HG03108 (cell line): Measurements from ENCODE around the gene CUEDC2.

ENCODE experiments used
- ATAC-seq: cut with Tn5 transposase; IDR thresholded peaks from one replicate; pipeline ENCODE4 v1.9.1; 2021; ENCODE audit warnings: moderate library complexity; ENCODE audit not compliant: unreplicated experiment

The CUEDC2 gene

DNA sequence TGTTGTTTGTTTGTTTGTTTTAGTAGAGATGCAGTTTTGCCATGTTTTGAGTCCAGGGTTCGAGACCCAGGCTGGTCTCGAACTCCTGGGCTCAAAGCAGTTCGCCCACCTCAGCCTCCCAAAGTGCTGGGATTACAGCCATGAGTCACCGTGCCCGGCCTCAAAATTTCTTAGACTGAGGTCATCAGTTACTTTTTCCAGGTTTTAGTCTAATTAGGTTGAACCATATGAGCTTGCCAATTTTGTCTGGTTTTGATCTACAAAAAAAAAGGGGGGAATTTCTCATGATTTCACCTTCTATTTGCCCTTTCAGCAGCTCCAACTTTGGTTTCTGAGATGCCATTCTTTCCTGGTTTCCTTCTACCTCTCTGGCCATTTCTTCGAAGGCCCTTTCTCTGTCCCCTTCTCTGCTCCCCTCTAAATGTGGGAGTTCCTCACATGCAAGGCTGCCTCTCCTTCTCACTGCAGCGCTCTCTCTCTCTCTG is 5.5 kb downstream of the CUEDC2 start:
- no peak for ATAC-seq

DNA sequence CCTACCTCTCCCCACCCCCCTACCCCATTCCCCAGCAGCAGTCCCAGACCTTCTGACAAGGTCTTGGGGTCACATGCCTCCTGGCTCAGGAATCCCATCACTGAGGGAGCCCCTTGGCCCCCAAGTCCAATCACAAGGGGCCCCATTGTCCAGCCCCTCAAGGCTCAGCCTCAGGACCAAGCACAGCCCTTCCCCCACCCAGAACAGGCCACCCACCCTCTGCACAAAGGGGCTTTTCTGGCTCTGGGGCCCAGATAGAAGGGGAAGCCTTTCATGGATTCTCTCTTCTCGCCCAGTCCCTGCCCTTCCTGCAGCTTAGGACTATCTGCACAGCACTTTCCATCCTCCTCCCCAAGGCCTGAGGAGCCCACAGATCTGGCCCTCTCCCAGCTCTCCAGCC is 6.9 kb downstream of the CUEDC2 start:
- ATAC-seq, result no peak

DNA sequence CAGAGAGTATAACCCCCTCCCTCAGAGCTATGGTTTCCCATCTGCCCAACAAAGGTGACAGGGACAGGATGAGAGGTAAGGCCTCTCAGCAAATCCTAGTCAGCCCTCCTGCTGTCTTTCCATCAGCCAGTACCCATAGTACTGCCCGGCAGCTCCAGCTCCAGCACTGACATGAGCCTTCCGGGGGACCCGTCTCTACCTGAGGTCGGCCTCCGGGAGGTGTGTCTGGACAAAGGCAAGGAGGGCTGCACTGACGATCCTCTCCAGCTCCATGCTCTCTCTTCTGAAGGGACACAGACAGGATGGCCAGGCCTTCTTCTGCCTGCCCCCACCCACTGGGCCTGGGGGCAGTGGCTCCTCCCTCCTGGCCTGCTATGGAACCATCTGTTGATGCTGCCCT is 7.5 kb downstream of the CUEDC2 start:
- no peak for ATAC-seq

DNA sequence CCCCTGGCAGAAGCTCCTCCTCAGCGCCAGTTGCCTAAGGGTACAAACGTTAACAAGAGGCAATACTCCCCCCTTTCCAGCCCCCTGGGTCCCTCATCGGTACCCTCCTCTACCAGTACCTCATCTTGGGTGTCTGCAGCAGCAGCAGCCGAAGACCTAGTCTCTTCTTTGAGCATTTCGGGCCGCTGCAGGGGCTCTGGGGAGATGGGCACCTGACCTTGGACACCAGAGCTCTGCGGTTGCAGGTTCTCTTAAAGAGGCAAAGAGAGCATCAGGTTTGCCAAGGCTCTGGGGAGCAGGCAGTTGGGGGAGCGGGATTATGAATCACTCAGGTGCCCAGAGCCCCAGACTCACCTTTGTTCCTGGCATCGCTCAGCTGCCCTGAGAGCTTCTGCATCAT is 8.2 kb downstream of the CUEDC2 start:
- no peak for ATAC-seq

DNA sequence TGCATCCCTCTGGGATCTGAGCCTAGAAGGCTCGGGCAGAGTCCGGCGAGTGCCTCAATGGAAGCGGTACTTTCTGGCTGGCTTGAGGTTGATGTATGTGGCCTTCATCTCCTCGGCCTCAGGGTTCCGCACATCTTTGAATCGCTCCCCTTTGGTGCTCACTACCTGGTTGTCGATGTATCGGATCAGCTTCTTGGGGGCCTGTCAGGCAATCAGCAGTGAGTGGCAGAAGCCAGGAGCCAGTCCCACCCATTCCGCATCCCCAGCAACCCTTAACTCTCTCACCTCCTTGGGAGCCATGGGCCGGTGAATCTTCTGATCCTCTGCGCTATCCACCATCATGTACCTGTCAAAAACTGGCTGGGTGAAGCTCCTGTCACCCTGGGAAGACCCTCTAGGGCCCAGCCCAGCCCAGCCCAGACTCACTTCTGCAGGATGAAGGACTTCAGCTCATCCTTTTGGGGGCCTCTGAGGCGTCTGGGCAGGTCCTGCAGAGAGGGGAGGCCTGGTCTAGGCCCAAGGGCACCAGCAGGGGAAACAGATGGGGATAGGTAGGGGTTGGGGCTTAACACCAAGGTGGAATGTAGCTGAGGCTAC is 8.9 kb downstream of the CUEDC2 start:
- no peak for ATAC-seq

DNA sequence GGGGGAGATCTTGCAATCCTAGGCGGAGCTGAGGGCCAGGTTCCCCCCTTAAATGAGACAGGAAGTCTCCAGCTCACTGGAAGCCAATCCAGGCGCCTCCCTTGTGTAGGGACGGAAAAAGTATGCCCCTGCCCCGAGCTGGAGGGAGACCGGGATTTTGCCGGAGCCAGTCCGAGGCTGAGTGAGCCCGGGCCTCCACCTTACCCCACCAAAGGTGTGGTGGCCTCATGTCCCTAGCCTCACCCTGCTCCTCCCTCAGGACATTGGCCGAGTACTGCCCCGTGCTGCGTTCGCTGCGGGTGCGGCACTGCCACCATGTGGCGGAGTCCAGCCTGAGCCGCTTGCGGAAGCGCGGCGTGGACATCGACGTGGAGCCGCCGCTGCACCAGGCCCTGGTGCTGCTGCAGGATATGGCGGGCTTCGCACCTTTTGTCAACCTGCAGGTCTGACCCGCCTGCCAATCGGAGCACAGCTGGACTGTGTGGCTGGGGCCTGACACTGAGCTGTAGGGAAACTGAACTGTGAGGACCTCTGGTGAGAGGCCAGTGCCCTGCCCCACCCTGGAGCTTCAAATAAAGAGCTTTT is 9.7 kb downstream of the CUEDC2 start:
- ATAC-seq, result peak; percentile 30

DNA sequence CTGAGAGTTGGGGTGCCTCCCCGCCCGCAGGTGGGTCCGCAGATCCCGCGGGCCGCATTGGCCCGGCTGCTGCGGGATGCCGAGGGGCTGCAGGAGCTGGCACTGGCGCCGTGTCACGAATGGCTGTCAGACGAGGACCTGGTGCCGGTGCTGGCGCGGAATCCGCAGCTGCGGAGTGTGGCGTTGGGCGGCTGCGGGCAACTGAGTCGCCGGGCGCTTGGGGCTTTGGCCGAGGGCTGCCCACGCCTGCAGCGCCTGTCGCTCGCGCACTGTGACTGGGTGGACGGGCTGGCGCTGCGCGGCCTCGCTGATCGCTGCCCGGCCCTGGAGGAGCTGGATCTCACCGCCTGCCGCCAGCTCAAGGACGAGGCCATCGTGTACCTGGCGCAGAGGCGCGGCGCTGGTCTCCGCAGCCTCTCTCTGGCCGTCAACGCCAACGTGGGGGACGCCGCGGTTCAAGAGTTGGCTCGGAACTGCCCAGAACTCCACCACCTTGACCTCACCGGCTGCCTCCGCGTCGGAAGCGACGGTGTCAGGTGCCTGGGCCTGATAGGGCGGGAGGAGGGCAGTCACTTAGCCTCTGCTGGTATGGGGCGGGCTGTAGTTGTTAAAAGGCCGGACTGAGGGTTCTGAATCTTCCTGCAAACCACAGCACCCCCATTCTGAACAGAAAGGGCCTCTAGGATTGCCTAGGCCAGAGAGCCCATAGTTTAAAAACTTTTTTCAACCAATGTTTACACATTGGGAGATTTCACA is 10.4 kb downstream of the CUEDC2 start:
- ATAC-seq, result peak; percentile 4

DNA sequence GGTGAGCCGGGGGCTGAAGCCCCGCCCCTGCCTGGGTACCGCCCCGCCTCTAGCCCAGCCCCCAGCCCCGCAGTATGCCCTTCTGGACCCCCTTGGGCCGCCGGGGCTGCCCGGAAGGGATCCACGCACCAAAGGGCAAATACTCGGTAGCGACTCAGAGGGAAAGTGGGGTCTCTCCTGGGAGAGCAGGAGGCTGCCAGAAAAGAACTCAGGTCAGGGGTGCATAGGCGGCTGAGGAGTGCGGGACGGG is 10.9 kb downstream of the CUEDC2 start:
- no peak for ATAC-seq

DNA sequence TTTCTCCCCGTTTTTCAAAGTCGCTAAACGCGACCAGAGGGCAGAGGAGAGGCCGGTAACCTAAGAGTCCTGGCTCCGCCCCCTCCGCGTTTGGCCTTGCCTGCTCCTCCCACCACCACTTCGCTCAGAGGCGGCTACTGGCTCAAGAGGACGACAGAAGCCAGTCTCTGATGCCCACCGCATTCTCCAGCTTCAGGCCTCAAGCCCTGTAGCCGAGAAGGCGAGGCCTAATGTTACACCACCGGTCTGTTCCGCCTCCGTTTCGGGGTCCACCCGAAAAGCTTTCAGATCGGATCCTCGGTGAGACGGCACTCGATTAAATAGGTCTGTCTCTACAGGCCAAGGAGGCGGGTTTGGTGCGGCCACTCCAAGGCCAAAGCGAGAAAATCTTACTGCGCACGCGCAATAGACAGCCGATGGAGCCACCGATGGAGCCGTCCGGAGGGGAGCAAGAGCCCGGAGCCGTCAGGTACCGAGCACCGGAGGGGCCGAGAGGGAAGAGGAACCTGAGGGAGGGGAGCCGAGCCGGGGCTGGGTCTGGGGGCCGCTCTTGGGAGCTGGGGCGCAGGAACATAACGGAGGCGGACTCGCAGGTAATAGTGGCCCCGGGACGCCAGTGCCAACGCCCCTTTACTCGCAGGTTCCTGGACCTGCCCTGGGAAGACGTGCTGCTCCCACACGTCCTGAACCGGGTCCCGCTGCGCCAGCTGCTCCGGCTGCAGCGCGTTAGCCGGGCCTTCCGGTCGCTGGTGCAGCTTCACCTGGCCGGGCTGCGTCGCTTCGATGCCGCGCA is 11.5 kb downstream of the CUEDC2 start, which contains the start of gene FBXL15:
Gene FBXL15 (plus strand): TSS at position 123 of the 793 bp plus-strand sequence. CDS start 294 bp downstream, at position 417.
- peak; percentile 49 for ATAC-seq

DNA sequence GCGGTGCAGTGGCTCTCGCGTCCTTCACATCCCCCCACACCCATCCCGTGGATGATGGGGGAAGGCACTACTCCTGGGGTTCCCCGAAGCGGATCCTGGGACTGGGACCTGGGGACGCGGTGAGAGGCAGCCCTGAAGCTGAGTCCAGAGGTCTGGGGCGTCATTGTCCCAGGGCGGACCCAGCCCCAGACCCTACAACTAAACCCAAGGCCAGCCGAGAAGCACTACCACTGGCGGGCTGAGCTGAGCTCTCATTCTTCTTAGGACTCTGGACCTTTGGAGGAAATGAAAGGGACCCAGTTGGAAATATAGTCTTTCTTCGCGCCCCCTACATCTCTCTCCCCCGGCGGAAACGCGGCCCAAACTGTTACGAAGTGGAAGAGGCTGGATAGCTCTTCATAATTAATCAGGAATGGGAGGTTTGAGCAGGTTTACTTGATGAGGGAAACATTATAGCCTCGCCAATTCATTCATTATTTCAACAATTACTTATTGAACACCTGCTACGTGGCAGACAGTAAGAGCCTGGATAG is 12.1 kb downstream of the CUEDC2 start:
- no peak for ATAC-seq

DNA sequence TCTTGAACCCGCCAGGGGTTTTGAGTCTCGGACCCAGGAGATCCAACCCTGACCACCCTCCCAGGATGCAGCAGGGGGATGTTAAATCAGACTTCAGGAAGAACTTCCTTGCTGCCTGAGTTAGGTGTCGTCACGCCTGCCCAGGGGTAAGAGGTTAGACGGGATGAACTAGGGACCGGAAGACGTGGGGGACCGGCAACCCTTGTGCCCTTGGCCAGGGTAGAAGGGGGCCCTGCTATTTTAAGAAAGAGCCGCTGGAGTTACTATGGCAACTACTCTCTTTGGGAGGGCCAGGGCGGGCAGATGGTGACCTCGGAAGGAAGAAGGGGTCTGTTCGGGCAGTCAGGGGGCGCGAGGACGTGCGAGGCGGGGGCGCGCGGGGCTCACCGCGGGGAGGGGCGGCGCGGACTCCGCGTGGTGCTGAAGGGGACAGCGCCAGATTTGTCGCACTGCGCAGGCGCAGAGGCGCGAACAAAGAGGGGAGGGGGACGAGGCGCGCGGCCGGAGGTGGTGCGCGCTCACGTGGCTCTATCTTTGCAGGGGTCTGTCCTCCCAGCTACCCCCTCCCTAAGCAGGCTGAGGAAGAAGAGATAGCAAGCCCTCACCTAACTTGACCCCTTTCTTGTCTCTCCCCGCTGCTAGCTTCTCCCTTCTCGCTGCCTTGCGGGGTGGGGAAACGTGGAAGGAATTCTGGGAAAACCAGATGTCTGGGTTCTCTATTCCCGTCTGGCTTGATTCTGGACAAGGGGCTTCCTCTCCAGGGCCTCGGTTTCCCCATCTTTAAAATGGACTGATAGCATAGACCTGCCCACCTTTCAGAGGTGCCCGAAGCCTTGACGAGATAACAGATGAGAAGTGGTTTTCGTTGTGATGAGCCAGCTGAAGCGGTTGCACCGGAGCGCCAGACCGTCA is 12.8 kb downstream of the CUEDC2 start:
- no peak for ATAC-seq

DNA sequence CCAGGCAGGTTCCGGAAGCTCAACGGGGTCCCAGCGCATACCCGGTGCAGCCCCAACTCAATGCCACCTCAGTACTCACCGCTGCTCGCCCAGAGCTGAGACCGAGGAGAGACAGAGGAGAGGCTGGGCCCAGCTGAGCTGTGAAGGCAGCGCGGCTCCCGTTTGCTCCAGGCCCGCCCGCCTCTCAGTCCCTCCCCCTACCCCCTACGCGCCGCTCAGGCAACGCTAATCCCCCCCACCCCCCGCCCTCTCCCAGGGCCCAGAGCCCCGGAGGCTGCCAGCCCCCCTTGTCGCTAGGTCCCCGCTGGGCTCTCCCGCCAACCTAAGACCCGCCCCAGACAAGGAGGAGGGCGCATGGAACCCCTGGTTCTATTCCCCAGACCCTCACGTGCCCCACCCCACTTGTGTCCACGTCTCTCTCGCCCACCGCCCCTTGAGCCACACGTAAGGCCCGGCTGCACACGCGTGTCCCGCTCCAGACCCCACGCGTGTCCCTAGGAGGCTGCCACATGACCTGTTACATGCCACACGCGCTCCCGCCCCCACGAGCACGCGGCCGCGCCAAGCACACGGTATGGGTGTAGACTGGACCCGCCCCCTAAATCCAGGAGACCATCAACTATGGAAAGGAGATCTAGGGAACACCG is 13.6 kb downstream of the CUEDC2 start, which contains the start of gene PSD:
Gene PSD (minus strand): TSS at position 164 of the 647 bp plus-strand sequence. CDS start 1,747 bp downstream, outside the sequence.
- no peak for ATAC-seq

DNA sequence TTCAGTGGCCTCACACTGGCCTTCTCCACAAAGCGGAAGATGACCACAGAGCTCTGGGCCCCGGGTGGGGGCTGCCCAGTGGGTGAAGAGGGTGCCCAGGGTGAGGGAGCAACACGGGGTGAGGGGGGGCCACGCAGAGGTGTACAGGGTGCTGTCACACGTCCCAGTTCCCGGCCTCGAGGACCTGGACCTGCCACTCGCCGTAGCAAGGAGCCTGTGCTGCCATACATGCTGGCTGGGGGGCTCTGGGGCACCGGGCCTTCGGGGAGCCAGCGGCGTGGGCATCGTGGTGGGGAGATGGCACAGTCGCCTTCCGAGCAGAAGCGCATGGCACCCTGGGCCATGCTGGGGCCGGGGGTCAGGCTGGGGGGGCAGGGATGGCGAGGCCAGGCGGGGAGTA is 15.7 kb downstream of the CUEDC2 start:
- no peak for ATAC-seq

DNA sequence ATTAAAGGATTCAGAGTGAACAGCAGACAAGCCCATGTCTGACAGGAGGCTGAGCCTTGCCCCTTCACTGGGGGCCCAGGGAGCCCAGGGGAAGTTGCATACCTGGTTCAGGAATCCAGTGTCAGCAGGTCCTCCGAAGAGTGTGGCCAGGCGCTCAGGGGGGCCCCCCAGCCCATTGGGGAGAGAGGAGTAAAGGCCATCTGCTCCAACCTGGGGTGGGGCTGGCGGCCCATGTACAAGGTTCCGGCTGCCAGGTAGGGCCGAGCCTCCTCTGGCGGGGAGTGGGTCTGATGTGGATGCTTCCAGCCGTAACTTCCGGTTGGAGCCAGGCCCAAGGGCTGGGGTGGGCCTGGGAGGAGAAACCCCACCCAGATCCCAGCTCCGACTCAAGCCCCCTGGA is 16.1 kb downstream of the CUEDC2 start:
- ATAC-seq, result no peak

DNA sequence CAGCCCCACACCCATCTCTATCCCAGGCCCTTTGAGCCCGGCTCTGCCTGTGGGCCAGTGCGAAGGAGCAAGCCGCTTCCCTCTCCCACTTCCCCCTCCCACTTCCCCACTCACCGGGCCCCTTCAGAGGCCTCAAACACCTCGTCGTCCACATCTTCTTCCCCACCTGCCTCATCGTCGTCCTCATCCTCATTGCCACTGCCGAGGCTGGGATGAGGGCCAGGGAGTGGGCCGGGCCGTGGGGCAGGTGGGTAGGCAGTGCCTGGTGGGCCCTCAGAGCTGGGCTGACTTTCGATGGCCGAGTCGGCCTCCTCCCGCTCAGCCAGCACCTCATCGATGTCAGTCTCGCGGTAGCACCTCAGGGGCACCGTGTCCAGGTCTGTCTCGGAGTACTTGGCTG is 17.6 kb downstream of the CUEDC2 start:
- ATAC-seq, result no peak

DNA sequence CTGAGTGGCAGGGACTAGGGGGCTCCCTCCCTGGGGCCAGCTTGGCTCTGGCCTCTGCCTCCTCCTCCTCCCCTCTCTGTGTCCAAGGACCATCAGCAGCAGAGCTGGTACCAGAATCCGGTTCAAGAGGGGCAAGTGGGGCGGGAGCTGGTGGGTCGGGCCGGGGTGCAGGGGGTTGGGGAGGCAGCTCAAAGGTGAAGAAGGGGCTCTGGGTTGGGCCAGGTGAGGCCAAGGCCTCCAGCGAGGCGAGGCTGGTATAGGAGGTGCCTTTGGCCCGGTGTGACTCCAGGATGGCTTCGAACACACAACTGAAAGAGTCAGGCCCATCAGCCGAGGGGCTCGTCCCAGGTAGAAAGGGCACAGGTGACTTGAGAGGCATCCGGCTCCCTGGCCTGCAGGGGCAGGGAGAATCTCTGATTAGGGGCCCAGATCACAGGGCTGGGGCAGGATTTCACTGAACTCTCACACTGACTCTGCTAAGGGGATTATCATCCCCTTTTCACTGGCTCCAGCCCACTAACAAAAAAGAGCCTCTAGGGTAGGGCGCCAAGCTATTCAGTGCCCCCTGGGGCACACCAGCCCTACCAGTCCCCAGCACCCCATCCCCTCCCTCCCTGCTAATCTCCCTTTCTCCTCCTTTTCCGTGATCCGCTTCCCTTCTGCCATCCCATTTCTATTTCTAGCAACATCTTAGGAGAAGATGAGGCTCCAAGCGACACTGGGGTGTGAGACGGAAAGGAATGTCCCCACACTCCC is 18.4 kb downstream of the CUEDC2 start:
- ATAC-seq, result no peak

DNA sequence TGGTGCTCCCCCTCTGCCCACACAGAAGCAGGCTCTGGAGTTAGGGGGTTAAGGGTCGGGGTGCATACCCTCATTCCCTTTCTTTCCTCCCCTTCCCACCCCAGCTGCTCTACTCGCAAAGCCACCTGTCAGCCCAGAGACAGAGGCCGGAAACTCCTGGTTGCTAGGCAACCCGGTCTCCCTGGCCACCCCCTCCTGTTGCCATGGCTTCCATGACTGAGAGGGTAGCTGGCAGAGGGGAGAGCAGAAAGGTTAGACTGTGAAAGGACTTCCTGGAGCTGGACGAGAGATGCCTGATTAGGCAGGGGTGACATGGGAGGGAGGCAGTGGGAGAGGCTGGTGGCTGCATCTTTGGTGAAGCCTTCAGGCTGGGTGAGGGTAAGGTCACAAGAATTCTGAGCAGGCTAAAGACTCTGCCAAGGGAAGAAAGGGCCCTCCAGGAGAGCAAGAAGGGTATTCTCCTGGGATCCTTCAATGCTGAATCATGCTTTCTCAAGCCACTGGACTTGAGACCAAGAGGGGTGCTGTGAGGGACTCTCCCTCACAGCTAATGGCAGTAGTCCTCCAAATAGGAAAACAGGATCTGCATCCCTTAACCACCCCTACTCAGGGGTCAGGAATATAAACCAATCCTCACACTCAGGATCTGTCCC is 19.2 kb downstream of the CUEDC2 start:
- no peak for ATAC-seq

DNA sequence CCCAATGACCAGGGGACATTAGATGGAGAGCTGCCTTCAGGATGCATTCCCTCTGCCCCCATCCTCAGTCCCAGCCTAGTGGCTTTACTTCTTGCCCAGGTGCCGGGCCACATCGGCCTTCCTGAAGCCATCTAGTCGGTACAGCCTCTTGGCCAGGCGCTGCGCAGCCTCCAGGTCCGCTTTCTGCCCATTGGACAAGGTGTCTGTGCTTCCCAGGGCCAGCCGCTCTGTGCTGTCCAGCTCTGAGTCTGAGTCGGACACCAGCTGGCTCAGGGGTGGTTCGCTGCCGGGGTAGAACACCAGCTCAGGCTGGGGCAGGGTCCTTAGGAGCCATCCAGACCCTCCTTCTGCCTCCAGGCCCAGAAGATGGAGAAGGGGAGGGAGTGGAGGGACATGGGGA is 20.1 kb downstream of the CUEDC2 start:
- no peak for ATAC-seq
